IMR-90 (cell line): Measurements from ENCODE around the gene F2RL3. TPM values are rescaled to one million over a fixed set of nuclear protein-coding genes. Genes with fewer than 3 reads are reported as not detected.

Source experiments
- ATAC-seq: fragments of 200-7000 bp; cut with Tn5 transposase; 2 replicates; pipeline ENCODE4 v1.9.1; 2020; ENCODE audit warnings: low read depth, mild to moderate bottlenecking, moderate library complexity
- BruUV-seq: library from RNA; stranded (reverse); fragments of 400-500 nt; replicated peaks from 2 replicates; lab custom pipeline; 2021; lab: Mats Ljungman, UMichigan
- CTCF ChIA-PET: fragments of 300-600 bp; formaldehyde crosslinking; extraction: SDS; loops from one replicate; lab custom pipeline; 2021; ENCODE audit warnings: antibody characterized with exemption; lab: Yijun Ruan, JAX
- POLR2A ChIA-PET: fragments of 300-600 bp; sonication (Branson Sonifier 250); formaldehyde crosslinking; loops from one replicate; lab custom pipeline; 2022; ENCODE audit warnings: antibody characterized with exemption; ENCODE audit not compliant: unreplicated experiment; lab: Charles Lee
- DNase-seq: peaks from one replicate; pipeline ENCODE4 v3.0.0; 2013
- H2AFZ ChIP-seq: replicated peaks from 2 replicates; pipeline ENCODE3; 2013; ENCODE audit warnings: low read length, mild to moderate bottlenecking; ENCODE audit not compliant: poor library complexity
- H2AK5ac ChIP-seq: 2 replicates; pipeline ENCODE4 v1.6.1; 2013; ENCODE audit warnings: low read depth, low read length, inconsistent platforms
- H2AK9ac ChIP-seq: replicated peaks from 2 replicates; pipeline ENCODE3; 2013; ENCODE audit warnings: mild to moderate bottlenecking, low read depth, low read length, moderate library complexity; ENCODE audit not compliant: poor library complexity
- H2BK120ac ChIP-seq: 2 replicates; pipeline ENCODE4 v1.6.1; 2013; ENCODE audit warnings: low read depth, low read length, inconsistent platforms
- H2BK15ac ChIP-seq: 3 replicates; pipeline ENCODE4 v1.6.1; 2013; ENCODE audit warnings: low read depth, low read length, inconsistent platforms
- H2BK20ac ChIP-seq: 2 replicates; pipeline ENCODE4 v1.6.1; 2013; ENCODE audit warnings: low read depth, mild to moderate bottlenecking, inconsistent platforms, low read length, moderate library complexity
- H2BK5ac ChIP-seq: 2 replicates; pipeline ENCODE4 v1.6.1; 2013; ENCODE audit warnings: mild to moderate bottlenecking, low read depth, low read length, inconsistent platforms; ENCODE audit not compliant: poor library complexity, severe bottlenecking
- H3K14ac ChIP-seq: replicated peaks from 2 replicates; pipeline ENCODE4 v1.6.1; 2013; ENCODE audit warnings: low read depth, low read length, inconsistent platforms
- H3K18ac ChIP-seq: 2 replicates; pipeline ENCODE4 v1.6.1; 2013; ENCODE audit warnings: low read depth, low read length, control low read depth
- H3K23ac ChIP-seq: 2 replicates; pipeline ENCODE4 v1.6.1; 2013; ENCODE audit warnings: low read depth, low read length, inconsistent platforms
- H3K27ac ChIP-seq: 2 replicates; pipeline ENCODE4 v1.5.1; 2013; ENCODE audit warnings: mild to moderate bottlenecking, control low read depth, low read length; ENCODE audit not compliant: insufficient read depth
- H3K27me3 ChIP-seq: 2 replicates; pipeline ENCODE4 v1.6.1; 2013; ENCODE audit warnings: low read length; ENCODE audit not compliant: control insufficient read depth, insufficient read depth
- H3K36me3 ChIP-seq: 2 replicates; pipeline ENCODE4 v1.6.1; 2013; ENCODE audit warnings: low read length, mixed read lengths; ENCODE audit not compliant: control insufficient read depth, insufficient read depth
- H3K4ac ChIP-seq: 2 replicates; pipeline ENCODE4 v1.6.1; 2013; ENCODE audit warnings: low read depth, low read length, inconsistent platforms
- H3K4me1 ChIP-seq: 2 replicates; pipeline ENCODE4 v1.6.1; 2013; ENCODE audit warnings: low read length, mixed read lengths; ENCODE audit not compliant: control insufficient read depth, insufficient read depth
- H3K4me2 ChIP-seq: 2 replicates; pipeline ENCODE4 v1.6.1; 2013; ENCODE audit warnings: low read depth, mild to moderate bottlenecking, control low read depth, low read length, moderate library complexity
- H3K4me3 ChIP-seq: 2 replicates; pipeline ENCODE4 v1.5.1; 2013; ENCODE audit warnings: low read depth, mild to moderate bottlenecking, control low read depth, low read length, moderate library complexity; ENCODE audit not compliant: insufficient read depth
- H3K56ac ChIP-seq: 2 replicates; pipeline ENCODE4 v1.6.1; 2013; ENCODE audit warnings: low read length, inconsistent platforms; ENCODE audit not compliant: insufficient read depth; ENCODE audit errors: extremely low read depth
- H3K79me1 ChIP-seq, 2 experiments: 2 replicates each; pipeline ENCODE4 v1.6.1; 2013; ENCODE audit warnings: low read length in 2 of 2, inconsistent platforms in 1 of 2, low read depth in 1 of 2
- H3K9ac ChIP-seq: 2 replicates; pipeline ENCODE4 v1.6.1; 2013; ENCODE audit warnings: low read depth, low read length, control low read depth
- H3K9me1 ChIP-seq: 2 replicates; pipeline ENCODE4 v1.6.1; 2013; ENCODE audit warnings: low read length, inconsistent platforms; ENCODE audit not compliant: insufficient read depth
- H3K9me3 ChIP-seq: 2 replicates; pipeline ENCODE4 v1.6.1; 2013; ENCODE audit warnings: low read length; ENCODE audit not compliant: control insufficient read depth, insufficient read depth
- H4K20me1 ChIP-seq: 2 replicates; pipeline ENCODE4 v1.6.1; 2013; ENCODE audit warnings: low read length, inconsistent platforms; ENCODE audit not compliant: insufficient read depth
- H4K5ac ChIP-seq: 2 replicates; pipeline ENCODE4 v1.6.1; 2013; ENCODE audit warnings: mild to moderate bottlenecking, low read depth, low read length, control low read depth
- H4K8ac ChIP-seq, 2 experiments: 2 replicates each; pipeline ENCODE4 v1.6.1; 2013; ENCODE audit warnings: low read depth in 2 of 2, low read length in 2 of 2, control low read depth in 1 of 2, inconsistent platforms in 1 of 2
- H4K91ac ChIP-seq: 2 replicates; pipeline ENCODE4 v1.6.1; 2013; ENCODE audit warnings: low read depth, low read length, inconsistent platforms; ENCODE audit not compliant: insufficient read depth
- FOS ChIP-seq: fragments of 150-350 bp; IDR thresholded peaks from 2 replicates; pipeline ENCODE4 v1.6.1; 2016; ENCODE audit warnings: low read depth, low read length
- MAFK ChIP-seq: IDR thresholded peaks from 2 replicates; pipeline ENCODE4 v1.6.1; 2012; ENCODE audit warnings: low read depth, low read length, improper control_type of control experiment
- NFE2L2 ChIP-seq: fragments of 150-350 bp; IDR thresholded peaks from 2 replicates; pipeline ENCODE4 v1.6.1; 2016; ENCODE audit warnings: low read depth, mild to moderate bottlenecking, low read length
- RCOR1 ChIP-seq: IDR thresholded peaks from 2 replicates; pipeline ENCODE4 v1.6.1; 2012; ENCODE audit warnings: mild to moderate bottlenecking, low read length, improper control_type of control experiment; ENCODE audit not compliant: insufficient replicate concordance
- RFX5 ChIP-seq: IDR thresholded peaks from 2 replicates; pipeline ENCODE4 v1.8.0; 2012; ENCODE audit warnings: low read depth, mild to moderate bottlenecking, low read length, moderate library complexity
- SMC3 ChIP-seq: fragments of 150-350 bp; IDR thresholded peaks from 2 replicates; pipeline ENCODE4 v1.6.1; 2016; ENCODE audit warnings: low read depth, mild to moderate bottlenecking, antibody characterized with exemption, low read length, moderate library complexity
- WGBS, 2 experiments: methylation state at CpG; one replicate each; pipeline versions ENCODE4 v1.1.5 to v1.1.7; 2013; ENCODE audit warnings: missing lambda C conversion rate in 2 of 2; ENCODE audit not compliant: insufficient read length in 1 of 2; ENCODE audit errors: extremely low coverage in 2 of 2; 5-methylcytosine and 5-hydroxymethylcytosine counted together
- dilution Hi-C: fragments of 300-500 bp; cut with HindIII; formaldehyde crosslinking; loops from one replicate; pipeline ENCODE4 v1.14.3; 2018; ENCODE audit warnings: low sequenced_read_pairs; ENCODE audit not compliant: unreplicated experiment
- in situ Hi-C: fragments of 300-500 bp; cut with MboI; formaldehyde crosslinking; loops from 3 replicates; pipeline ENCODE4 v1.14.3; 2019; ENCODE audit warnings: low sequenced_read_pairs, inconsistent platforms, mixed read lengths
- intact Hi-C: fragments of 100-400 bp; cut with micrococcal nuclease; formaldehyde crosslinking; loops from 2 replicates; pipeline ENCODE4 v1.10.0; 2022
- polyA plus RNA-seq, 3 experiments: library from polyadenylated mRNA; depleted of rRNA; stranded (reverse); fragments of >200 nt; gene quantifications; 2 replicates each; pipeline ENCODE4 v1.2.3, GENCODE V29; 2012; ENCODE audit warnings: low replicate concordance in 1 of 3
- total RNA-seq: library from RNA; depleted of rRNA; stranded (reverse); fragments of >200 nt; gene quantifications from 2 replicates; pipeline ENCODE4 v1.2.3, GENCODE V29; 2012
- TF ChIP-seq, protein P1 (sequence below): fragments of 150-350 bp; IDR thresholded peaks from 2 replicates; pipeline ENCODE4 v1.6.1; 2017; ENCODE audit warnings: mild to moderate bottlenecking, antibody characterized with exemption, low read length, low read depth
- TF ChIP-seq, protein P2 (sequence below): conservative IDR thresholded peaks from 2 replicates; pipeline ENCODE4 v1.5.1; 2012; ENCODE audit warnings: mild to moderate bottlenecking, low read depth, low read length, improper control_type of control experiment

The F2RL3 gene
- total and polyA plus RNA-seq, 2 of the 4 experiments (the other 2 are of a cell fraction): 0.03 TPM; not detected in 1

DNA sequence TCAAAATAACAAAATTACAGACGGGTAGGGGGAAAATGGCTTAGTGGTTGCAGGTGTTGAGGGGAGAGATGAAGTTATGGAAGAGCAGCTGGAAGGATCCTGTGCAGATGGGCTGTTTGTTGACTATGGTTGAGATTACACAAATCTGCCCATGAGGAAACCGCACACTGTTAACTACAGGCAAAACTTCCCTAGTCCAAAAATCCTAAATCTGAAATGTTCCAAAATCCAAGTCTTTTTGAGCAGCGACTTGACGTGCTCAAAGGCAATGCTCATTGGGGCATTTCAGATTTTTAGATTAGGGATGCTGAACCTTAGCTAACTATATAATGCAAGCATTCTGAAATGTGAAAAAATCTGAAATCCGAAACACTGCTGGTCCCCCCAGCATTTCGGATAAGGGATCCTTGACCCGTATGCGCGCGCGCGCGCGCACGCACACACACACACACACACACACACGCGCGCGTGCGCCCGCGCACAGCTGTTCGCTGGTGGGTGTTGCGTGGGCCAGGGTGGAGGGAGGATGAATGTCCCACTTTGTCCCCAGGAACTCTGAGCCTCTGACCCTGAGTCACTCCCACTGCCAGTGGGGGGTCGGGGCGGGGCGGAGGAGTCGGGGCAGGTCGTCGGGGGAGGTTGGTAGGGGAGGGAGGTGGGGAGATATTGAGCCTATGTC, 6.8 kb downstream of the F2RL3 start:
- intact Hi-C loops (loop anchor here (2.0 kb wide), 1 partner anchor 387 kb away; no protein-coding TSS in a partner anchor), in situ Hi-C loops (no loop called here), dilution Hi-C loops (no loop called here)
- no peaks in the 10 kb centered on the region for H3K9me1 ChIP-seq
- H2BK120ac ChIP-seq: no peak overlapping the region
- ATAC-seq: no peak
- peaks cover 8% of the 10 kb centered on the region; the same call in 1 of the 2 replicates for H3K27me3 ChIP-seq
- H3K18ac ChIP-seq: no peak overlapping the region
- H3K27ac ChIP-seq: no peak overlapping the region
- no peak overlapping the region for H4K5ac ChIP-seq
- no peaks in the 10 kb centered on the region for H4K20me1 ChIP-seq
- no peak overlapping the region for H3K4me2 ChIP-seq
- no peak overlapping the region for H3K14ac ChIP-seq
- no TSS peak for BruUV-seq
- no peak overlapping the region for H3K9ac ChIP-seq
- no peak overlapping the region for H2BK20ac ChIP-seq
- H3K23ac ChIP-seq: no peak overlapping the region
- DNase-seq: no peak
- no peak overlapping the region for H4K91ac ChIP-seq
- no peak overlapping the region for H3K56ac ChIP-seq
- TF ChIP-seq RCOR1 (no peak), MAFK (no peak), SMC3 (no peak), FOS (no peak), RFX5 (no peak), NFE2L2 (no peak)
- TF ChIP-seq, protein P1, sequence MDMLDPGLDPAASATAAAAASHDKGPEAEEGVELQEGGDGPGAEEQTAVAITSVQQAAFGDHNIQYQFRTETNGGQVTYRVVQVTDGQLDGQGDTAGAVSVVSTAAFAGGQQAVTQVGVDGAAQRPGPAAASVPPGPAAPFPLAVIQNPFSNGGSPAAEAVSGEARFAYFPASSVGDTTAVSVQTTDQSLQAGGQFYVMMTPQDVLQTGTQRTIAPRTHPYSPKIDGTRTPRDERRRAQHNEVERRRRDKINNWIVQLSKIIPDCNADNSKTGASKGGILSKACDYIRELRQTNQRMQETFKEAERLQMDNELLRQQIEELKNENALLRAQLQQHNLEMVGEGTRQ: no peak
- TF ChIP-seq, protein P2, sequence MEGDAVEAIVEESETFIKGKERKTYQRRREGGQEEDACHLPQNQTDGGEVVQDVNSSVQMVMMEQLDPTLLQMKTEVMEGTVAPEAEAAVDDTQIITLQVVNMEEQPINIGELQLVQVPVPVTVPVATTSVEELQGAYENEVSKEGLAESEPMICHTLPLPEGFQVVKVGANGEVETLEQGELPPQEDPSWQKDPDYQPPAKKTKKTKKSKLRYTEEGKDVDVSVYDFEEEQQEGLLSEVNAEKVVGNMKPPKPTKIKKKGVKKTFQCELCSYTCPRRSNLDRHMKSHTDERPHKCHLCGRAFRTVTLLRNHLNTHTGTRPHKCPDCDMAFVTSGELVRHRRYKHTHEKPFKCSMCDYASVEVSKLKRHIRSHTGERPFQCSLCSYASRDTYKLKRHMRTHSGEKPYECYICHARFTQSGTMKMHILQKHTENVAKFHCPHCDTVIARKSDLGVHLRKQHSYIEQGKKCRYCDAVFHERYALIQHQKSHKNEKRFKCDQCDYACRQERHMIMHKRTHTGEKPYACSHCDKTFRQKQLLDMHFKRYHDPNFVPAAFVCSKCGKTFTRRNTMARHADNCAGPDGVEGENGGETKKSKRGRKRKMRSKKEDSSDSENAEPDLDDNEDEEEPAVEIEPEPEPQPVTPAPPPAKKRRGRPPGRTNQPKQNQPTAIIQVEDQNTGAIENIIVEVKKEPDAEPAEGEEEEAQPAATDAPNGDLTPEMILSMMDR: no peak
- ChIA-PET CTCF (no interaction called here), POLR2A (no interaction called here)
- H3K9me3 ChIP-seq: no peaks in the 10 kb centered on the region
- H3K36me3 ChIP-seq: no peaks in the 10 kb centered on the region
- no peak overlapping the region for H2AK9ac ChIP-seq
- no peak overlapping the region for H3K4me3 ChIP-seq
- no peak overlapping the region for H2AFZ ChIP-seq
- H3K4me1 ChIP-seq: no peaks in the 10 kb centered on the region
- no CpG with 5 or more reads among the region's 30 CpGs for WGBS, 2 experiments
- no peak overlapping the region for H3K4ac ChIP-seq
- H3K79me1 ChIP-seq: no peaks in the 10 kb centered on the region
- H4K8ac ChIP-seq: no peak overlapping the region
- no peak overlapping the region for H2BK15ac ChIP-seq
- no peak overlapping the region for H2BK5ac ChIP-seq
- H2AK5ac ChIP-seq: no peak overlapping the region
